Measurements from ENCODE around the gene UMOD. TPM values are rescaled to one million over a fixed set of nuclear protein-coding genes. Genes with fewer than 3 reads are reported as not detected.

UMOD gene
- total RNA-seq, 1 donor from 2014 or later: not detected

GRCh38 chr16:20369452-20370054, 17.0 kb upstream of the UMOD start:
- TF ChIP-seq CTCF (conservative IDR thresholded peaks at IDR 0.05; ENCODE audit: low read depth, low read length): no peak
- H3K4me3 ChIP-seq (ENCODE audit: low read depth, low read length): no peak overlapping the region
- DNase-seq (ENCODE audit: low read depth): no peak

- TF ChIP-seq CTCF (conservative IDR thresholded peaks at IDR 0.05; ENCODE audit: low read depth, low read length): no peak
- no peak overlapping the region for H3K4me3 ChIP-seq (ENCODE audit: low read depth, low read length)
- no peak for DNase-seq (ENCODE audit: low read depth)
Observed at GRCh38 chr16:20364051-20364450, 11.5 kb upstream of the UMOD start.

GRCh38 chr16:20363191-20363590, 10.7 kb upstream of the UMOD start:
- no peak overlapping the region for H3K4me3 ChIP-seq (ENCODE audit: low read depth, low read length)
- no peak for DNase-seq (ENCODE audit: low read depth)
- TF ChIP-seq CTCF (conservative IDR thresholded peaks at IDR 0.05; ENCODE audit: low read depth, low read length): no peak

- TF ChIP-seq CTCF (conservative IDR thresholded peaks at IDR 0.05; ENCODE audit: low read depth, low read length): peak; percentile 56
- H3K4me3 ChIP-seq (ENCODE audit: low read depth, low read length): no peak overlapping the region
- DNase-seq (ENCODE audit: low read depth): no peak
Observed at GRCh38 chr16:20359997-20360396, 7.5 kb upstream of the UMOD start.

GRCh38 chr16:20355114-20355782, 2.7 kb upstream of the UMOD start:
- no peak for DNase-seq (ENCODE audit: low read depth)
- no peak for TF ChIP-seq CTCF (conservative IDR thresholded peaks at IDR 0.05; ENCODE audit: low read depth, low read length)
- no peak overlapping the region for H3K4me3 ChIP-seq (ENCODE audit: low read depth, low read length)

- no peak for TF ChIP-seq CTCF (conservative IDR thresholded peaks at IDR 0.05; ENCODE audit: low read depth, low read length)
- H3K4me3 ChIP-seq (ENCODE audit: low read depth, low read length): no peak overlapping the region
- no peak for DNase-seq (ENCODE audit: low read depth)
Observed at GRCh38 chr16:20353379-20353778, 864 bp upstream of the UMOD start.

- no peak overlapping the region for H3K4me3 ChIP-seq (ENCODE audit: low read depth, low read length)
- TF ChIP-seq CTCF (conservative IDR thresholded peaks at IDR 0.05; ENCODE audit: low read depth, low read length): peak; percentile 32
- no peak for DNase-seq (ENCODE audit: low read depth)
Observed at GRCh38 chr16:20349615-20350014, 2.9 kb downstream of the UMOD start.

Measured in epithelial cell of proximal tubule (primary cell).